Body of pancreas (tissue), 4 donors: Measurements from ENCODE around the gene SOX13. TPM values are rescaled to one million over a fixed set of nuclear protein-coding genes. Genes with fewer than 3 reads are reported as not detected.

Experiments
- ATAC-seq: fragments of 150-250 bp; one replicate; pipeline ENCODE4 v1.9.1; 2016
- DNase-seq, 4 donors: peaks; one replicate each; pipeline ENCODE4 v3.0.0-alpha.2; 2019
- H3K27ac ChIP-seq, 4 donors: fragments of 200-600 bp; sonication (generic); 1 replicate in 3 of 4; 2 replicates in 1 of 4; pipeline versions ENCODE4 v1.5.1 to v1.6.1; 2016 to 2019; ENCODE audit warnings: mild to moderate bottlenecking in 1 of 4, mixed read lengths in 1 of 4, moderate library complexity in 1 of 4
- H3K27me3 ChIP-seq, 2 donors: fragments of 200-600 bp; sonication (generic); one replicate each; pipeline ENCODE4 v1.6.0; 2016; ENCODE audit warnings: mild to moderate bottlenecking in 1 of 2
- H3K36me3 ChIP-seq, 2 donors: fragments of 200-600 bp; sonication (generic); replicated peaks in 1 of 2; 2 replicates each; pipeline ENCODE4 v1.5.1; 2016; ENCODE audit warnings: low read depth in 2 of 2; ENCODE audit not compliant: insufficient read depth in 1 of 2
- H3K4me1 ChIP-seq: fragments of 200-600 bp; sonication (generic); one replicate; pipeline ENCODE4 v1.6.0; 2016
- H3K4me3 ChIP-seq, 2 donors: fragments of 200-600 bp; sonication (generic); 1 replicate in 1 of 2; 2 replicates in 1 of 2; pipeline ENCODE4 v1.5.1; 2016 to 2019
- H3K9me3 ChIP-seq, 3 donors: fragments of 200-600 bp; sonication (generic); 1 replicate in 2 of 3; 2 replicates in 1 of 3; pipeline ENCODE4 v1.5.1; 2016
- CTCF ChIP-seq, 7 experiments: fragments of 450-650 bp in 4 of 7; fragments of 200-600 bp in 3 of 7; sonication (generic) in 3 of 7; IDR thresholded peaks; one replicate each; pipeline ENCODE4 v1.5.1; 2016 to 2019; ENCODE audit warnings: antibody characterized with exemption in 7 of 7
- POLR2A ChIP-seq, 3 donors: fragments of 450-650 bp; IDR thresholded peaks; one replicate each; pipeline ENCODE4 v1.6.1; 2016; ENCODE audit warnings: antibody characterized with exemption in 3 of 3, mild to moderate bottlenecking in 2 of 3
- WGBS, 2 donors: methylation state at CpG; one replicate each; pipeline ENCODE4 v1.1.5; 2017; 5-methylcytosine and 5-hydroxymethylcytosine counted together
- intact Hi-C: fragments of 100-400 bp; cut with DNase I; formaldehyde crosslinking; loops from one replicate; pipeline ENCODE4 v1.15.1; 2023
- total RNA-seq, 2 donors: library from RNA; depleted of rRNA; stranded (reverse); fragments of >200 nt; gene quantifications; one replicate each; pipeline ENCODE4 v1.1.0, GENCODE V29; 2016

The SOX13 gene
- total RNA-seq, 2 donors from 2014 or later = 29.6 to 37.2 TPM

- WGBS, 2 donors = 95 to 100% methylated on average over 1 to 2 of the region's 2 CpGs
- intact Hi-C loops = no loop called here
- Histone ChIP-seq H3K4me3 (no peak overlapping the region), H3K27ac (no peak overlapping the region), H3K9me3 (no peaks in the 10 kb centered on the region), H3K27me3 (no peaks in the 10 kb centered on the region), H3K36me3 (peaks cover 0 to 2% of the 10 kb centered on the region in 2 donors), H3K4me1 (peaks cover 3% of the 10 kb centered on the region)
- no peak for ATAC-seq
- TF ChIP-seq CTCF (IDR thresholded peaks at IDR 0.05) = no peak
- no peak for TF ChIP-seq POLR2A (IDR thresholded peaks at IDR 0.05)
- DNase-seq = no peak
Measured at GRCh38 chr1:204136814-204137213, 63.9 kb downstream of the SOX13 start.

- ATAC-seq = no peak
- peaks cover 10% of the 10 kb centered on the region for H3K4me1 ChIP-seq
- no peak for TF ChIP-seq POLR2A (IDR thresholded peaks at IDR 0.05)
- no peak for TF ChIP-seq CTCF (IDR thresholded peaks at IDR 0.05)
- H3K27me3 ChIP-seq = no peaks in the 10 kb centered on the region
- intact Hi-C loops = no loop called here
- 58 to 73% methylated on average over 2 of the region's 2 CpGs for WGBS, 2 donors
- no peaks in the 10 kb centered on the region for H3K9me3 ChIP-seq
- no peak overlapping the region for H3K4me3 ChIP-seq
- DNase-seq = no peak
- peaks cover 0 to 2% of the 10 kb centered on the region in 2 donors for H3K36me3 ChIP-seq
- no peak overlapping the region for H3K27ac ChIP-seq
Measured at GRCh38 chr1:204139088-204139487, 66.2 kb downstream of the SOX13 start.

- ATAC-seq = no peak
- intact Hi-C loops = no loop called here
Measured at GRCh38 chr1:204139952-204140351, 67.0 kb downstream of the SOX13 start.

GRCh38 chr1:204141131-204141530 is 68.2 kb downstream of the SOX13 start:
- peaks cover 0 to 2% of the 10 kb centered on the region in 2 donors for H3K36me3 ChIP-seq
- intact Hi-C loops = no loop called here
- DNase-seq (no peak), ATAC-seq (no peak)
- no peak overlapping the region for H3K4me3 ChIP-seq
- 63 to 95% methylated on average over 3 of the region's 3 CpGs for WGBS, 2 donors
- no peak for TF ChIP-seq POLR2A (IDR thresholded peaks at IDR 0.05)
- H3K4me1 ChIP-seq = peaks cover 14% of the 10 kb centered on the region
- H3K27ac ChIP-seq = no peak overlapping the region
- no peaks in the 10 kb centered on the region for H3K27me3 ChIP-seq
- no peaks in the 10 kb centered on the region for H3K9me3 ChIP-seq

More at GRCh38 chr1:204139952-204140351, 67.0 kb downstream of the SOX13 start:
- Histone ChIP-seq H3K9me3 (no peaks in the 10 kb centered on the region), H3K4me3 (no peak overlapping the region), H3K4me1 (peaks cover 10% of the 10 kb centered on the region), H3K36me3 (peaks cover 0 to 2% of the 10 kb centered on the region in 2 donors), H3K27me3 (no peaks in the 10 kb centered on the region), H3K27ac (no peak overlapping the region)
- no peak for TF ChIP-seq CTCF (IDR thresholded peaks at IDR 0.05)
- no peak for TF ChIP-seq POLR2A (IDR thresholded peaks at IDR 0.05)
- 95 to 97% methylated on average over 6 of the region's 6 CpGs for WGBS, 2 donors
- no peak for DNase-seq

- WGBS, 2 donors = 89 to 98% methylated on average over 5 of the region's 5 CpGs
- Histone ChIP-seq H3K27ac (no peak overlapping the region), H3K9me3 (no peaks in the 10 kb centered on the region), H3K4me3 (no peak overlapping the region), H3K4me1 (peaks cover 14% of the 10 kb centered on the region), H3K36me3 (peaks cover 0 to 2% of the 10 kb centered on the region in 2 donors), H3K27me3 (no peaks in the 10 kb centered on the region)
- intact Hi-C loops = no loop called here
- ATAC-seq = no peak
- DNase-seq = no peak
- TF ChIP-seq CTCF (IDR thresholded peaks at IDR 0.05) (no peak), POLR2A (IDR thresholded peaks at IDR 0.05) (no peak)
Measured at GRCh38 chr1:204142032-204142974, 69.4 kb downstream of the SOX13 start.
